ENCODE measurements around the gene BIK.
A peak's percentile ranks its signal among the peaks of the same experiment; 100 is the strongest.

DNA sequence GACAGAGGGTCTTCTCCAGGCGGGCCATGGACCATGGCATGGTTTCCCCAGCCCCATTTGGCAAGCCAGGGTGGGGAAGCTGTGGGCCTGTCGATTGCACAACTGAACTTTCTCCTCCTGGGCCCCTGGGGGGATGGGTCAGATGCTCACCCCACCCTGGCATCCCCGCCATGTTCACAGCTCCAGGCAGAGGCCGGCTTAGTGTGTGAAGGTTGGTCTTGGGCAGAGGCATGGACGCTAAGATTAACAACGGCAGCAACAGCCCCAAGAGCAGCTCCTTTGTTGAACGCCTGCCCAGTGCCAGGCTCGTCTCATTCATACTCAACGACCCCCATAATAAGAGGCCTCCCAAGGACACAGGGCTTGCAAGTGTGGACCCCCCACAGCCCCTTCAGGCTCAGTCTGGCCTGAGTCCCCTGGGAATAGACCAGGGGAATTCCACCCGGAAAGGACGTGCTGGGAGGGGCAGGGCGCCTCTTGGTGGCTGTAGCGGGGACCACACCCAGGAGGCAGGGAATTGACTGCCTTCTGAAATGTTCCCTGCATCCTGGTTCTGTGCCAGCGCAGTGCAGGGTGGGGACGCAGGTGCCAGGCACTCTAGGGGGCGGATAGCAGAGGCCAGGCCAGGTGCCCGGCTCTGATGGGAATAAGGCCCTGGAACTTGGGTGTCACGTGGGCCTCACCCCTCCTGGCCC is 49.1 kb downstream of the BIK start:
- TF ChIP-seq, protein P1, sequence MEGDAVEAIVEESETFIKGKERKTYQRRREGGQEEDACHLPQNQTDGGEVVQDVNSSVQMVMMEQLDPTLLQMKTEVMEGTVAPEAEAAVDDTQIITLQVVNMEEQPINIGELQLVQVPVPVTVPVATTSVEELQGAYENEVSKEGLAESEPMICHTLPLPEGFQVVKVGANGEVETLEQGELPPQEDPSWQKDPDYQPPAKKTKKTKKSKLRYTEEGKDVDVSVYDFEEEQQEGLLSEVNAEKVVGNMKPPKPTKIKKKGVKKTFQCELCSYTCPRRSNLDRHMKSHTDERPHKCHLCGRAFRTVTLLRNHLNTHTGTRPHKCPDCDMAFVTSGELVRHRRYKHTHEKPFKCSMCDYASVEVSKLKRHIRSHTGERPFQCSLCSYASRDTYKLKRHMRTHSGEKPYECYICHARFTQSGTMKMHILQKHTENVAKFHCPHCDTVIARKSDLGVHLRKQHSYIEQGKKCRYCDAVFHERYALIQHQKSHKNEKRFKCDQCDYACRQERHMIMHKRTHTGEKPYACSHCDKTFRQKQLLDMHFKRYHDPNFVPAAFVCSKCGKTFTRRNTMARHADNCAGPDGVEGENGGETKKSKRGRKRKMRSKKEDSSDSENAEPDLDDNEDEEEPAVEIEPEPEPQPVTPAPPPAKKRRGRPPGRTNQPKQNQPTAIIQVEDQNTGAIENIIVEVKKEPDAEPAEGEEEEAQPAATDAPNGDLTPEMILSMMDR (IDR thresholded peaks at IDR 0.05), result peak in 5 of 7 experiments; percentile 32 to 72 (median 62)
- no peak for TF ChIP-seq POLR2A (IDR thresholded peaks at IDR 0.05)

Data from stomach (tissue), 4 donors.